ENCODE data around the gene CTH. TPM values are rescaled to one million over a fixed set of nuclear protein-coding genes. Genes with fewer than 3 reads are reported as not detected.
"Not testable (repeated sequence)": the region's sequence is repeated elsewhere in the genome, so short reads cannot be mapped to it uniquely, and the experiment has no call there.

The CTH gene
- total and polyA plus RNA-seq, 4 donors, result 4.3 to 8.6 (median 5.9) TPM

GRCh38 chr1:70462611-70463010, 51.5 kb downstream of the CTH start:
- H3K27ac ChIP-seq (ENCODE audit: low read depth in 1 of 2, low read length in 1 of 2), result no peak overlapping the region
- no peaks in the 10 kb centered on the region for H3K9me3 ChIP-seq (ENCODE audit: control insufficient read depth in 4 of 4, insufficient read depth in 3 of 4, low read length in 3 of 4)
- H3K4me1 ChIP-seq (ENCODE audit: control insufficient read depth in 5 of 5, insufficient read depth in 5 of 5, low read length in 5 of 5), result peaks cover 0 to 4% (median 1%) of the 10 kb centered on the region in 5 donors
- DNase-seq (no peak), ATAC-seq (ENCODE audit: insufficient read depth, low FRiP score) (no peak)
- 54 to 81% methylated on average over 1 of the region's 1 CpG for WGBS, 2 donors
- H3K4me3 ChIP-seq, result no peak overlapping the region
- H3K27me3 ChIP-seq (ENCODE audit: control insufficient read depth in 3 of 3, insufficient read depth in 3 of 3, low read length in 2 of 3), result no peaks in the 10 kb centered on the region
- TF ChIP-seq CTCF (IDR thresholded peaks at IDR 0.05; ENCODE audit: control extremely low read depth, extremely low read depth), result no peak
- H3K9ac ChIP-seq (ENCODE audit: insufficient read depth in 1 of 2, low read length in 2 of 2), result no peak overlapping the region
- no peaks in the 10 kb centered on the region for H3K36me3 ChIP-seq (ENCODE audit: control insufficient read depth in 4 of 4, insufficient read depth in 4 of 4, low read length in 4 of 4)

GRCh38 chr1:70465911-70466310, 54.8 kb downstream of the CTH start:
- H3K36me3 ChIP-seq (ENCODE audit: control insufficient read depth in 4 of 4, insufficient read depth in 4 of 4, low read length in 4 of 4), result no peaks in the 10 kb centered on the region
- peaks cover 0 to 1% (median 0%) of the 10 kb centered on the region in 4 donors for H3K9me3 ChIP-seq (ENCODE audit: control insufficient read depth in 4 of 4, insufficient read depth in 3 of 4, low read length in 3 of 4)
- H3K9ac ChIP-seq (ENCODE audit: insufficient read depth in 1 of 2, low read length in 2 of 2), result no peak overlapping the region
- no peak overlapping the region for H3K4me3 ChIP-seq
- DNase-seq (no peak), ATAC-seq (ENCODE audit: insufficient read depth, low FRiP score) (no peak)
- no peaks in the 10 kb centered on the region for H3K27me3 ChIP-seq (ENCODE audit: control insufficient read depth in 3 of 3, insufficient read depth in 3 of 3, low read length in 2 of 3)
- no peak for TF ChIP-seq CTCF (IDR thresholded peaks at IDR 0.05; ENCODE audit: control extremely low read depth, extremely low read depth)
- H3K4me1 ChIP-seq (ENCODE audit: control insufficient read depth in 5 of 5, insufficient read depth in 5 of 5, low read length in 5 of 5), result peaks cover 0 to 1% (median 0%) of the 10 kb centered on the region in 5 donors
- H3K27ac ChIP-seq (ENCODE audit: low read depth in 1 of 2, low read length in 1 of 2), result no peak overlapping the region

DNA sequence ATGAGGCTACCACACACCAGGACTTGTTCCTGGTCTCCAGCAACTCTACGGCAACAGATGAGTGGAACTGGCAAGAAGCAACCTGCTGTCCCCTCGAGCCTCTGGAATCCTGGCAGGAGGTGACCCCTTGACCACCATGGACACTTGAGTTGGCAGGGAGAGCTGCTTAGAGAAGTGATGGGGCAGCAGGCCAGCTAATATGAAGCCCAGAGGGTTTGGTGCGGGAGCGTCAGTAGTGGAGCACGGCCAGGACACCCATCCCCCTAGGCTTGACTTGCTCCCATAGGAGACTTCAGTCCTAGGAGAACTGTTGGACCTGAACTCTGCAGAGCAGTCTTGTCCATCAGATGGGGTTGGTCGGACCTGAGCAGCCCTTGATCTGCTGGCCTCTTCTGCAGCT, 56.5 kb downstream of the CTH start:
- Histone ChIP-seq H3K36me3 (ENCODE audit: control insufficient read depth in 4 of 4, insufficient read depth in 4 of 4, low read length in 4 of 4) (no peaks in the 10 kb centered on the region), H3K27me3 (ENCODE audit: control insufficient read depth in 3 of 3, insufficient read depth in 3 of 3, low read length in 2 of 3) (no peaks in the 10 kb centered on the region), H3K9ac (ENCODE audit: insufficient read depth in 1 of 2, low read length in 2 of 2) (no peak overlapping the region), H3K4me3 (no peak overlapping the region), H3K27ac (ENCODE audit: low read depth in 1 of 2, low read length in 1 of 2) (no peak overlapping the region), H3K9me3 (ENCODE audit: control insufficient read depth in 4 of 4, insufficient read depth in 3 of 4, low read length in 3 of 4) (peaks cover 0 to 1% (median 0%) of the 10 kb centered on the region in 4 donors), H3K4me1 (ENCODE audit: control insufficient read depth in 5 of 5, insufficient read depth in 5 of 5, low read length in 5 of 5) (no peaks in the 10 kb centered on the region)
- ATAC-seq (ENCODE audit: insufficient read depth, low FRiP score) (no peak), DNase-seq (no peak)
- WGBS, 2 donors, result 73 to 93% methylated on average over 6 of the region's 6 CpGs
- TF ChIP-seq CTCF (IDR thresholded peaks at IDR 0.05; ENCODE audit: control extremely low read depth, extremely low read depth), result no peak

DNA sequence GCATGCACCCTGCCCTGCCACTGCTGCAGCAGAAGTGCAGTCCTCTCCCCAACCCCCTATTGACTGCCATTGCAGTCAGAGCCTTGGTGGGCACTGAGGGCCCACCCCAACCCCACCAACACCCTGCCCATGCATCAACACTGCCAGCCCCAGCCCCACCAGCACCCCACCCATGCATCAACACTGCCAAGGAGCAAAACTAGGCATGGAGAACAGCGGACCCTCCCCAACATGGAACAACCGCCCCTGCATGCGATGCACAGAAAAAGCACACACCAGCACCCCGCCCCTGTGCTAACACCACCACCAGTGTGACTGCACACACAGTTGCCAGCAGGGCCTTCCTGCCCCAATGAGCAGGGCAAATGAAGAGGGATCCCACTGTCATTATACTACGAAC, 57.1 kb downstream of the CTH start:
- DNase-seq (no peak), ATAC-seq (ENCODE audit: insufficient read depth, low FRiP score) (no peak)
- no peaks in the 10 kb centered on the region for H3K36me3 ChIP-seq (ENCODE audit: control insufficient read depth in 4 of 4, insufficient read depth in 4 of 4, low read length in 4 of 4)
- H3K4me3 ChIP-seq, result no peak overlapping the region
- no peaks in the 10 kb centered on the region for H3K27me3 ChIP-seq (ENCODE audit: control insufficient read depth in 3 of 3, insufficient read depth in 3 of 3, low read length in 2 of 3)
- peaks cover 0 to 1% (median 0%) of the 10 kb centered on the region in 4 donors for H3K9me3 ChIP-seq (ENCODE audit: control insufficient read depth in 4 of 4, insufficient read depth in 3 of 4, low read length in 3 of 4)
- no peaks in the 10 kb centered on the region for H3K4me1 ChIP-seq (ENCODE audit: control insufficient read depth in 5 of 5, insufficient read depth in 5 of 5, low read length in 5 of 5)
- H3K27ac ChIP-seq (ENCODE audit: low read depth in 1 of 2, low read length in 1 of 2), result no peak overlapping the region
- no peak for TF ChIP-seq CTCF (IDR thresholded peaks at IDR 0.05; ENCODE audit: control extremely low read depth, extremely low read depth)
- 95 to 100% methylated on average over 5 of the region's 5 CpGs for WGBS, 2 donors
- no peak overlapping the region for H3K9ac ChIP-seq (ENCODE audit: insufficient read depth in 1 of 2, low read length in 2 of 2)

GRCh38 chr1:70469184-70469583, 58.1 kb downstream of the CTH start:
- WGBS, 2 donors, result 84 to 93% methylated on average over 2 of the region's 2 CpGs
- not testable (repeated sequence) for H3K27me3 ChIP-seq (ENCODE audit: control insufficient read depth in 3 of 3, insufficient read depth in 3 of 3, low read length in 2 of 3); H3K9me3 ChIP-seq (ENCODE audit: control insufficient read depth in 4 of 4, insufficient read depth in 3 of 4, low read length in 3 of 4); H3K4me1 ChIP-seq (ENCODE audit: control insufficient read depth in 5 of 5, insufficient read depth in 5 of 5, low read length in 5 of 5); H3K4me3 ChIP-seq; H3K9ac ChIP-seq (ENCODE audit: insufficient read depth in 1 of 2, low read length in 2 of 2); H3K27ac ChIP-seq (ENCODE audit: low read depth in 1 of 2, low read length in 1 of 2); DNase-seq; H3K36me3 ChIP-seq (ENCODE audit: control insufficient read depth in 4 of 4, insufficient read depth in 4 of 4, low read length in 4 of 4); ATAC-seq (ENCODE audit: insufficient read depth, low FRiP score)

Data from lung (tissue), 12 donors.